ENCODE measurements around the gene FRMPD1. TPM values are rescaled to one million over a fixed set of nuclear protein-coding genes. Genes with fewer than 3 reads are reported as not detected.

Gene FRMPD1
- total RNA-seq, 4 donors from 2014 or later, result 0.27 to 4.6 (median 0.64) TPM; not detected in 1

GRCh38 chr9:37660691-37661090 lies 9.9 kb downstream of the FRMPD1 start:
- WGBS, 2 donors (ENCODE audit: low coverage in 1 of 2), result 95% methylated on average over 3 of the region's 3 CpGs; no CpG with 5 or more reads in 1 of the 2 donors
- no peak for DNase-seq
- in situ Hi-C loops (cut with MboI; ENCODE audit: low pct_ligation_motif_present in 1 of 4, low pct_unique_long_range_greater_than_20kb in 1 of 4, low sequenced_read_pairs in 3 of 4) (loop anchor here in 1 of 4 donors (25.0 kb wide), 2 partner anchors 102 to 123 kb away; partner anchors contain the start of gene TRMT10B), intact Hi-C loops (cut with DNase I; ENCODE audit: low total_unique reads) (no loop called here)
- Histone ChIP-seq H3K27ac (no peak overlapping the region), H3K36me3 (no peaks in the 10 kb centered on the region), H3K4me3 (no peak overlapping the region), H3K27me3 (peaks cover 25% of the 10 kb centered on the region), H3K9me3 (no peaks in the 10 kb centered on the region), H3K4me1 (no peaks in the 10 kb centered on the region)
- TF ChIP-seq CTCF (IDR thresholded peaks at IDR 0.05), result no peak
- no peak for TF ChIP-seq EP300 (IDR thresholded peaks at IDR 0.05; ENCODE audit: low read depth)
- TF ChIP-seq POLR2AphosphoS5 (IDR thresholded peaks at IDR 0.05), result no peak

GRCh38 chr9:37663926-37664325 lies 13.2 kb downstream of the FRMPD1 start:
- Histone ChIP-seq H3K9me3 (no peaks in the 10 kb centered on the region), H3K4me3 (no peak overlapping the region), H3K27ac (no peak overlapping the region), H3K4me1 (no peaks in the 10 kb centered on the region), H3K27me3 (peaks cover 8% of the 10 kb centered on the region), H3K36me3 (no peaks in the 10 kb centered on the region)
- DNase-seq, result no peak
- in situ Hi-C loops (cut with MboI; ENCODE audit: low pct_ligation_motif_present in 1 of 4, low pct_unique_long_range_greater_than_20kb in 1 of 4, low sequenced_read_pairs in 3 of 4), result loop anchor here in 1 of 4 donors (25.0 kb wide), 2 partner anchors 98 to 127 kb away; partner anchors contain the start of gene TRMT10B
- intact Hi-C loops (cut with DNase I; ENCODE audit: low total_unique reads), result no loop called here
- TF ChIP-seq CTCF (IDR thresholded peaks at IDR 0.05), result no peak
- TF ChIP-seq POLR2A (IDR thresholded peaks at IDR 0.05), result no peak
- TF ChIP-seq POLR2AphosphoS5 (IDR thresholded peaks at IDR 0.05), result no peak
- 66 to 80% methylated on average over 5 of the region's 5 CpGs for WGBS, 2 donors (ENCODE audit: low coverage in 1 of 2)

- Histone ChIP-seq H3K36me3 (no peaks in the 10 kb centered on the region), H3K27ac (no peak overlapping the region), H3K4me3 (no peak overlapping the region), H3K27me3 (peaks cover 11% of the 10 kb centered on the region), H3K4me1 (no peaks in the 10 kb centered on the region), H3K9me3 (no peaks in the 10 kb centered on the region)
- intact Hi-C loops (cut with DNase I; ENCODE audit: low total_unique reads), result no loop called here
- no peak for TF ChIP-seq CTCF (IDR thresholded peaks at IDR 0.05)
- no peak for TF ChIP-seq EP300 (IDR thresholded peaks at IDR 0.05; ENCODE audit: low read depth)
- TF ChIP-seq POLR2A (IDR thresholded peaks at IDR 0.05), result no peak
- TF ChIP-seq POLR2AphosphoS5 (IDR thresholded peaks at IDR 0.05), result no peak
- WGBS, 2 donors (ENCODE audit: low coverage in 1 of 2), result 60% methylated on average over 2 of the region's 2 CpGs; no CpG with 5 or more reads in 1 of the 2 donors
- in situ Hi-C loops (cut with MboI; ENCODE audit: low pct_ligation_motif_present in 1 of 4, low pct_unique_long_range_greater_than_20kb in 1 of 4, low sequenced_read_pairs in 3 of 4), result loop anchor here in 1 of 4 donors (25.0 kb wide), 2 partner anchors 95 to 130 kb away; partner anchors contain the start of gene TRMT10B
- DNase-seq, result no peak
Measured at GRCh38 chr9:37667706-37668105, 17.0 kb downstream of the FRMPD1 start.

GRCh38 chr9:37668116-37668601 lies 17.4 kb downstream of the FRMPD1 start:
- Histone ChIP-seq H3K27ac (no peak overlapping the region), H3K4me3 (no peak overlapping the region), H3K27me3 (peaks cover 11% of the 10 kb centered on the region), H3K4me1 (no peaks in the 10 kb centered on the region), H3K9me3 (no peaks in the 10 kb centered on the region), H3K36me3 (no peaks in the 10 kb centered on the region)
- in situ Hi-C loops (cut with MboI; ENCODE audit: low pct_ligation_motif_present in 1 of 4, low pct_unique_long_range_greater_than_20kb in 1 of 4, low sequenced_read_pairs in 3 of 4) (loop anchor here in 1 of 4 donors (25.0 kb wide), 2 partner anchors 94 to 131 kb away; partner anchors contain the start of gene TRMT10B), intact Hi-C loops (cut with DNase I; ENCODE audit: low total_unique reads) (no loop called here)
- 33 to 58% methylated on average over 6 to 9 of the region's 9 CpGs for WGBS, 2 donors (ENCODE audit: low coverage in 1 of 2)
- no peak for DNase-seq
- no peak for TF ChIP-seq EP300 (IDR thresholded peaks at IDR 0.05; ENCODE audit: low read depth)
- TF ChIP-seq POLR2AphosphoS5 (IDR thresholded peaks at IDR 0.05), result no peak
- no peak for TF ChIP-seq POLR2A (IDR thresholded peaks at IDR 0.05)
- TF ChIP-seq CTCF (IDR thresholded peaks at IDR 0.05), result no peak
